SK-N-MC (cell line): Measurements from ENCODE around the gene ACTR3.

Experiments
- EZH2 ChIP-seq: fragments of 200-600 bp; sonication (generic); IDR thresholded peaks from one replicate; pipeline ENCODE4 v1.6.1; 2017; ENCODE audit warnings: antibody characterized with exemption
- FOXP2 ChIP-seq: optimal IDR thresholded peaks from 2 replicates; pipeline ENCODE3; 2011; ENCODE audit warnings: mild to moderate bottlenecking, moderate library complexity; ENCODE audit not compliant: insufficient read depth; ENCODE audit errors: extremely low read length, control extremely low read depth
- POLR2AphosphoS5 ChIP-seq: IDR thresholded peaks from 2 replicates; pipeline ENCODE4 v1.6.1; 2012; ENCODE audit warnings: mild to moderate bottlenecking, low read depth, low read length, borderline replicate concordance

- TF ChIP-seq POLR2AphosphoS5 (no peak), EZH2 (no peak), FOXP2 (no peak)
Measured at GRCh38 chr2:113872201-113872600, 17.7 kb upstream of the ACTR3 start.
